HCT116 (cell line): ENCODE results near the gene PLCB2. TPM values are rescaled to one million over a fixed set of nuclear protein-coding genes. Genes with fewer than 3 reads are reported as not detected.

ENCODE experiments used
- ATAC-seq: fragments of 200-7000 bp; cut with Tn5 transposase; 2 replicates; pipeline ENCODE4 v1.9.1; 2020; ENCODE audit warnings: mild to moderate bottlenecking, moderate library complexity
- BruUV-seq: library from RNA; stranded (reverse); fragments of 400-500 nt; replicated peaks from 2 replicates; lab custom pipeline; 2021; lab: Mats Ljungman, UMichigan
- CTCF ChIA-PET: fragments of 300-600 bp; sonication (Branson Sonifier 250); formaldehyde crosslinking; loops from one replicate; lab custom pipeline; 2021; ENCODE audit warnings: antibody characterized with exemption; lab: Charles Lee
- POLR2A ChIA-PET: fragments of 300-600, 350-600 bp; sonication (Branson Sonifier 250); formaldehyde crosslinking; loops from one replicate; lab custom pipeline; 2021; ENCODE audit warnings: antibody characterized with exemption; lab: Charles Lee
- RAD21 ChIA-PET, 2 experiments: fragments of 300-600 bp; sonication (Branson Sonifier 250); formaldehyde crosslinking; loops; one replicate each; lab custom pipeline; 2023; ENCODE audit warnings: low total read pairs in 2 of 2; ENCODE audit not compliant: uncharacterized antibody in 2 of 2, unreplicated experiment in 2 of 2, low non-redundant PET in 1 of 2; lab: Charles Lee
- DNase-seq: peaks from one replicate; pipeline ENCODE4 v3.0.0-alpha.2; 2010; ENCODE audit warnings: low read depth, low spot score
- H2AFZ ChIP-seq: fragments of 200-600 bp; shearing (Covaris generic), sonication (generic); 2 replicates; pipeline ENCODE4 v1.6.1; 2017; ENCODE audit warnings: low read depth, mixed run types, mixed read lengths, antibody characterized with exemption, low read length; ENCODE audit not compliant: poor library complexity, severe bottlenecking
- H3K27ac ChIP-seq: 2 replicates; pipeline ENCODE4 v1.5.1; 2012; ENCODE audit warnings: low read depth, low read length
- H3K27me3 ChIP-seq: fragments of 200-600 bp; sonication (generic); 2 replicates; pipeline ENCODE4 v1.6.1; 2016; ENCODE audit warnings: mixed run types, low read length, mixed read lengths; ENCODE audit not compliant: insufficient read depth
- H3K36me3 ChIP-seq, 2 experiments: fragments of 200-500 bp in 1 of 2; fragments of 200-600 bp in 1 of 2; sonication (Bioruptor generic) in 1 of 2; sonication (generic) in 1 of 2; 2 replicates each; pipeline versions ENCODE4 v1.5.1 to v1.6.1; 2014 to 2016; ENCODE audit warnings: low read length in 2 of 2, inconsistent platforms in 1 of 2, mixed read lengths in 1 of 2, mixed run types in 1 of 2; ENCODE audit not compliant: insufficient read depth in 2 of 2, control insufficient read depth in 1 of 2
- H3K4me1 ChIP-seq, 2 experiments: fragments of 200-600 bp in 1 of 2; sonication (generic) in 1 of 2; 2 replicates each; pipeline versions ENCODE4 v1.5.1 to v1.6.1; 2012 to 2017; ENCODE audit warnings: low read length in 2 of 2, inconsistent platforms in 1 of 2, mild to moderate bottlenecking in 1 of 2, mixed read lengths in 1 of 2, mixed run types in 1 of 2, moderate library complexity in 1 of 2; ENCODE audit not compliant: insufficient read depth in 2 of 2, control insufficient read depth in 1 of 2
- H3K4me2 ChIP-seq: fragments of 200-600 bp; sonication (generic); 2 replicates; pipeline ENCODE4 v1.6.1; 2017; ENCODE audit warnings: mixed run types, low read length, mixed read lengths
- H3K4me3 ChIP-seq, 2 experiments: fragments of 200-600 bp in 1 of 2; sonication (generic) in 1 of 2; replicated peaks in 1 of 2; 2 replicates each; pipeline ENCODE4 v1.5.1; 2011 to 2016; ENCODE audit warnings: low read length in 2 of 2, control low read depth in 1 of 2, low read depth in 1 of 2, mild to moderate bottlenecking in 1 of 2, mixed read lengths in 1 of 2, mixed run types in 1 of 2
- H3K79me2 ChIP-seq: fragments of 200-600 bp; sonication (generic); 2 replicates; pipeline ENCODE4 v1.6.1; 2017; ENCODE audit warnings: mild to moderate bottlenecking, mixed run types, low read length, moderate library complexity, mixed read lengths; ENCODE audit not compliant: insufficient read depth
- H3K9ac ChIP-seq: fragments of 200-600 bp; sonication (generic); 2 replicates; pipeline ENCODE4 v1.6.1; 2016; ENCODE audit warnings: low read length, mixed read lengths
- H3K9me2 ChIP-seq: fragments of 200-600 bp; sonication (generic), shearing (Covaris generic); 2 replicates; pipeline ENCODE4 v1.6.1; 2017; ENCODE audit warnings: mixed run types, mild to moderate bottlenecking, moderate library complexity; ENCODE audit not compliant: insufficient read depth
- H3K9me3 ChIP-seq, 2 experiments: fragments of 200-500 bp in 1 of 2; fragments of 200-600 bp in 1 of 2; sonication (Bioruptor generic) in 1 of 2; sonication (generic) in 1 of 2; 2 replicates each; pipeline ENCODE4 v1.6.1; 2014 to 2017; ENCODE audit warnings: low read length in 2 of 2, mixed read lengths in 2 of 2, inconsistent platforms in 1 of 2, low read depth in 1 of 2, mild to moderate bottlenecking in 1 of 2, mixed run types in 1 of 2, moderate library complexity in 1 of 2; ENCODE audit not compliant: control insufficient read depth in 1 of 2, insufficient read depth in 1 of 2
- H4K20me1 ChIP-seq: fragments of 200-600 bp; sonication (generic), shearing (Covaris generic); 2 replicates; pipeline ENCODE4 v1.6.1; 2017; ENCODE audit warnings: mixed run types, mild to moderate bottlenecking, moderate library complexity; ENCODE audit not compliant: insufficient read depth
- CEBPB ChIP-seq: IDR thresholded peaks from 2 replicates; pipeline ENCODE4 v1.6.1; 2012; ENCODE audit warnings: low read depth
- EGR1 ChIP-seq: IDR thresholded peaks from 2 replicates; pipeline ENCODE4 v1.6.1; 2012; ENCODE audit warnings: low read depth
- EZH2 ChIP-seq: fragments of 200-600 bp; sonication (generic); IDR thresholded peaks from 2 replicates; pipeline ENCODE4 v1.6.1; 2017; ENCODE audit warnings: antibody characterized with exemption, mixed run types
- FOSL1 ChIP-seq: IDR thresholded peaks from 2 replicates; pipeline ENCODE4 v1.6.1; 2012; ENCODE audit warnings: low read depth
- JUND ChIP-seq: IDR thresholded peaks from 2 replicates; pipeline ENCODE4 v1.6.1; 2012
- POLR2A ChIP-seq: IDR thresholded peaks from 2 replicates; pipeline ENCODE4 v1.7.0; 2011; ENCODE audit warnings: borderline replicate concordance; ENCODE audit not compliant: insufficient read depth, insufficient read length; ENCODE audit errors: extremely low read depth
- POLR2AphosphoS5 ChIP-seq: IDR thresholded peaks from 2 replicates; pipeline ENCODE4 v1.6.1; 2011; ENCODE audit warnings: mild to moderate bottlenecking, low read depth, low read length, moderate library complexity
- RAD21 ChIP-seq: IDR thresholded peaks from 2 replicates; pipeline ENCODE4 v1.6.1; 2012; ENCODE audit warnings: low read depth, mild to moderate bottlenecking
- SIN3A ChIP-seq: IDR thresholded peaks from 2 replicates; pipeline ENCODE4 v1.6.1; 2012; ENCODE audit warnings: low read depth
- SP1 ChIP-seq: IDR thresholded peaks from 2 replicates; pipeline ENCODE4 v1.6.1; 2012; ENCODE audit warnings: low read depth
- SRF ChIP-seq: IDR thresholded peaks from 2 replicates; pipeline ENCODE4 v1.6.1; 2012; ENCODE audit warnings: low read depth
- ZFX ChIP-seq: fragments of 450-650 bp; IDR thresholded peaks from 2 replicates; pipeline ENCODE4 v1.6.1; 2017
- ZNF274 ChIP-seq: fragments of 200-500 bp; sonication (Bioruptor generic); IDR thresholded peaks from 2 replicates; pipeline ENCODE4 v1.6.1; 2014; ENCODE audit warnings: mild to moderate bottlenecking, low read depth, low read length, inconsistent platforms
- intact Hi-C: fragments of 100-400 bp; cut with micrococcal nuclease; formaldehyde crosslinking; loops from 2 replicates; pipeline ENCODE4 v1.10.0; 2022
- total RNA-seq: library from RNA; stranded (reverse); gene quantifications from one replicate; pipeline ENCODE4 v1.2.1, GENCODE V29; 2021; ENCODE audit not compliant: unreplicated experiment
- TF ChIP-seq, protein P1 (sequence below): IDR thresholded peaks from 2 replicates; pipeline ENCODE4 v1.6.1; 2012; ENCODE audit warnings: low read depth
- TF ChIP-seq, protein P2 (sequence below): IDR thresholded peaks from 2 replicates; pipeline ENCODE4 v1.6.1; 2012

The PLCB2 gene
- total RNA-seq, 1 experiment from 2014 or later = 2.8 TPM

DNA sequence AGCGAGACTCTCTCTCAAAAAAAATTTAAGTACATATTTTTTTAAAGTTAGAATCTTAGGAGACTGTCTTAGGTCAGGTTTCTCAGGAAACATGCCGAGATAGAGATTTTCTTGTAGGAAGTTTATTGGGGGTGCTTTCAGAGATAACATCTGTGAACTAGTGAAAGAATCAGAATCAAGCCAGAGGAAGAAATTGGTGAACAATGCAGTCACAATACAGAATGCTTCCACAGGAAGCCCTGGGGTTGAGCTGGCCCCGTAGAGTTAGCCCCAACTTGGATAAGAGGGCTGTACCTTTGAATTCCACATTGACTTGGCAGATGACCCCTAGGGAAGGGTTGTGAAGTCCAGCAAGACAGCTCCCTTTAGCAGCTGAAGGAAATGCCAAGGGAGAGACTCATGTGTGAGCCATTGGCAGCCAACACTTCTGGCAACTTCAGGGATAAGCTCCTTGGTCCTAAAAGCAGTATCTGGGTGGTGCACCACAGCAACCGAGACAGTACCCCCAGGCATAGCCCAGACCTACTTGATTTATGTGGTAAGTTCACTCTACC lies 7.1 kb upstream of the PLCB2 start (continued):
- no peak for TF ChIP-seq EGR1
- no peak for TF ChIP-seq SRF
- no peak for TF ChIP-seq JUND
- TF ChIP-seq, protein P1, sequence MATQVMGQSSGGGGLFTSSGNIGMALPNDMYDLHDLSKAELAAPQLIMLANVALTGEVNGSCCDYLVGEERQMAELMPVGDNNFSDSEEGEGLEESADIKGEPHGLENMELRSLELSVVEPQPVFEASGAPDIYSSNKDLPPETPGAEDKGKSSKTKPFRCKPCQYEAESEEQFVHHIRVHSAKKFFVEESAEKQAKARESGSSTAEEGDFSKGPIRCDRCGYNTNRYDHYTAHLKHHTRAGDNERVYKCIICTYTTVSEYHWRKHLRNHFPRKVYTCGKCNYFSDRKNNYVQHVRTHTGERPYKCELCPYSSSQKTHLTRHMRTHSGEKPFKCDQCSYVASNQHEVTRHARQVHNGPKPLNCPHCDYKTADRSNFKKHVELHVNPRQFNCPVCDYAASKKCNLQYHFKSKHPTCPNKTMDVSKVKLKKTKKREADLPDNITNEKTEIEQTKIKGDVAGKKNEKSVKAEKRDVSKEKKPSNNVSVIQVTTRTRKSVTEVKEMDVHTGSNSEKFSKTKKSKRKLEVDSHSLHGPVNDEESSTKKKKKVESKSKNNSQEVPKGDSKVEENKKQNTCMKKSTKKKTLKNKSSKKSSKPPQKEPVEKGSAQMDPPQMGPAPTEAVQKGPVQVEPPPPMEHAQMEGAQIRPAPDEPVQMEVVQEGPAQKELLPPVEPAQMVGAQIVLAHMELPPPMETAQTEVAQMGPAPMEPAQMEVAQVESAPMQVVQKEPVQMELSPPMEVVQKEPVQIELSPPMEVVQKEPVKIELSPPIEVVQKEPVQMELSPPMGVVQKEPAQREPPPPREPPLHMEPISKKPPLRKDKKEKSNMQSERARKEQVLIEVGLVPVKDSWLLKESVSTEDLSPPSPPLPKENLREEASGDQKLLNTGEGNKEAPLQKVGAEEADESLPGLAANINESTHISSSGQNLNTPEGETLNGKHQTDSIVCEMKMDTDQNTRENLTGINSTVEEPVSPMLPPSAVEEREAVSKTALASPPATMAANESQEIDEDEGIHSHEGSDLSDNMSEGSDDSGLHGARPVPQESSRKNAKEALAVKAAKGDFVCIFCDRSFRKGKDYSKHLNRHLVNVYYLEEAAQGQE = no peak
- TF ChIP-seq POLR2A = no peak

DNA sequence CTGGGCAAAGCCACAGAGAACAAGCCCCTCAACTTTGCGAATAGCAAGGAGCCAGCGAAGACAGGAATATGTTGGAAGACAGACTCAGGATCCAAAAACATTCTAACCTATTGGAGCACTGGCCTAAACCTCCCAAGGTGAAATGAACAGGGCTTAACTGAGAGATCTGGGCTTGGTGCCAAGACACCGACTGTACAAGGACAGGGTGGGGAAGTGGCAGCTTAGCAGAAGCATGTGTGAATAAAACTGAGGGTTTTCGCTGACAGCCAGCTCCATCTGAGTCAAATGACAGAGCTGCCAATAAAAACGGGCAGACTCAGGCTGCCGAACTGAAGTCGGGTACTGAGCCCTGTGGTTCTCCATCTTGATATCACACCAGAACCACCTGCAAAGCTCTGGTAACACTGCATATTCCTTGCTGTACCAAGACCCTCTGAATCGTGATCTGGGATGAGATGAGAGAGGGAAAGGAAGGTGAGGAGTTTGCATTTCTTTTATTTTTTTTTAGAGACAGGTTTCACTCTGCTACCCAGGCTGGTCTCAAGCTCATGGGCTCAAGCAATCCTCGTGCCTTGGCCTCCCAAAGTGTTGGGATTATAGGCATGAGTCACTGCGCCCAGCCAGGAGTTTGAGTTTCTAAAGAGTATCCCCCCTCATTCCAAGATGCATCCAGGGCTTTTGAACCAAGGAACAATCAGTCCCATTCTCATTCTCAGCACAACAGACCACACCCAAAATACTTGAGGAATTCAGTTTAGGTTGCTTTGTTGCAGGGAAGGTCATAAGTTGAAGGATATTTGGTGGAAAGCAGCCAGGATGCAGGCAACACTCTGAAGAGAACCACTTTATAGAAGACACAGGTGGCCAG lies 6.0 kb upstream of the PLCB2 start:
- H3K4me3 ChIP-seq = no peak overlapping the region
- H3K4me2 ChIP-seq = peak overlapping the region; percentile 44
- RAD21 ChIA-PET = interaction anchor here in 1 of 2 experiments (1.1 kb wide), 1 partner anchor 24 kb away, joined by 3 read pairs; no protein-coding TSS in a partner anchor
- intact Hi-C loops = loop anchor here (10.0 kb wide), 1 partner anchor 629 kb away; no protein-coding TSS in a partner anchor
- CTCF ChIA-PET = interaction anchor here (9.7 kb wide), 1 partner anchor 34 kb away, joined by 134 read pairs; no protein-coding TSS in a partner anchor
- no TSS peak for BruUV-seq
- no peak for TF ChIP-seq JUND
- TF ChIP-seq SP1 = no peak
- TF ChIP-seq RAD21 = no peak
- TF ChIP-seq FOSL1 = no peak
- TF ChIP-seq, protein P2, sequence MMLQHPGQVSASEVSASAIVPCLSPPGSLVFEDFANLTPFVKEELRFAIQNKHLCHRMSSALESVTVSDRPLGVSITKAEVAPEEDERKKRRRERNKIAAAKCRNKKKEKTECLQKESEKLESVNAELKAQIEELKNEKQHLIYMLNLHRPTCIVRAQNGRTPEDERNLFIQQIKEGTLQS = no peak
- no peak for TF ChIP-seq EZH2
- TF ChIP-seq SIN3A = no peak
- TF ChIP-seq POLR2AphosphoS5 = no peak
- TF ChIP-seq ZNF274 = no peak
- TF ChIP-seq CEBPB = no peak
- no peak for TF ChIP-seq ZFX
- TF ChIP-seq, protein P1 = no peak
- no peak for TF ChIP-seq SRF
- POLR2A ChIA-PET = no interaction called here
- peaks cover 7 to 13% of the 10 kb centered on the region in 2 experiments; a peak in 3 of 4 replicates for H3K4me1 ChIP-seq
- peak overlapping the region; percentile 75 for H2AFZ ChIP-seq
- no peaks in the 10 kb centered on the region for H3K79me2 ChIP-seq
- no peaks in the 10 kb centered on the region for H3K9me2 ChIP-seq
- no peak overlapping the region for H3K9ac ChIP-seq
- H3K27me3 ChIP-seq = 0 out of 2 replicates have a peak, but pooled peaks cover 6% of the 10 kb centered on the region
- no peak for DNase-seq
- H3K36me3 ChIP-seq = no peaks in the 10 kb centered on the region
- no peak for ATAC-seq
- no peaks in the 10 kb centered on the region for H3K9me3 ChIP-seq
- H3K27ac ChIP-seq = no peak overlapping the region
- H4K20me1 ChIP-seq = no peaks in the 10 kb centered on the region
